GM21825 (cell line): ENCODE results near the gene CFAP141.

ENCODE experiments used
- ATAC-seq: cut with Tn5 transposase; IDR thresholded peaks from one replicate; pipeline ENCODE4 v1.9.1; 2021; ENCODE audit warnings: mild to moderate bottlenecking, moderate library complexity; ENCODE audit not compliant: unreplicated experiment

CFAP141 gene

DNA sequence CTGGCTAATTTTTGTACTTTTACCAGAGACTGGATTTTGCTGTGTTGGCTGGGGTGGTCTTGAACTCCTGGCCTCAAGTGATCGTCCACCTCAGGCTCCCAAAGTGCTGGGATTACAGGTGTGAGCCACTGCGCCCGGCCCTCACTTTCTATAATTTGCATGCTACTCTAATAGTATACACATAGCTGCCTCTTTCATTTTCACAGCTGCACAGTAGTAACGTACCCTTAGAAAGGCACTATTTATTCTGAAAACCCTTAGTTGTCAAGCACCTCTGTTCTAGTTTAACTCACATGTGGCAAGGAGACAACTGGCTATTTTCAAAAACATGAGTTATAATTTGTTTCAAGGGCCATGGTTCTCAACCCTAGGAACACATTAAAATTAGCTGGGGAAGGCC is 31.5 kb downstream of the CFAP141 start:
- ATAC-seq: no peak

DNA sequence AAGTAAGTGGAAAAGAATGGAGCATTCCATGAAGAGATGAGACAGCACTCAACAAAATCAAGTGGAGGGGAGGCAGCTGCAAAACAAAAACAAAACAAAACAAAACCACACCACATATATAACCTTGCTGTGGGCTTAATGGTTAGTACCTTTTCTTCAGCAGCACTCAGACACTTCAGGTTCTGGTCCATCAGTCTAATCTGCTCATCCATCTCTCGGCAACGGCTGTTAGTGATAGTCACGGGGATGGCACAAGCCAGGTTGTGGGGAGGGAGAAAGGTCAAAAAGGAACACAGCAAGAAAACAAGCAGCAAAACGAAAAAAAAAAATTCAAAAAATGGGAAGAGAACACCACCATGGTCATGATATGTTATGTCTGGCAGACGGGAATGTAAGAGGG is 34.3 kb downstream of the CFAP141 start:
- no peak for ATAC-seq

DNA sequence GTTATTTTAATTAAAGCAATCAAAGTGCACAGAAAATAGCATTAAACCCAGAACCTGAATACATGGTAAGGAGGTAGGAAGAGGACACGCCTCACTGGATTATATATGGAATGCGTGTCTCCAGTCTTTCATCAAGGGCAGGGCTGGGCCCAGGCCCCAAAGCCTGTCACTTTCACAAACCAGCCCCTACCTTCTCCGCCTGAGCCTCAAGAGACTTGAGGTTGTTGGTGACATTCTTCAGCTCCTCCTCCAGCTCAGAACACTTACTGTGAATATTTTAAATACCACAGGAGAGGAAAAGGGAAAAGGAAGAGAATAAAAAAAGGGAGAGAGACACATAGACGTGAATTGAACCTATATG is 34.9 kb downstream of the CFAP141 start:
- no peak for ATAC-seq

DNA sequence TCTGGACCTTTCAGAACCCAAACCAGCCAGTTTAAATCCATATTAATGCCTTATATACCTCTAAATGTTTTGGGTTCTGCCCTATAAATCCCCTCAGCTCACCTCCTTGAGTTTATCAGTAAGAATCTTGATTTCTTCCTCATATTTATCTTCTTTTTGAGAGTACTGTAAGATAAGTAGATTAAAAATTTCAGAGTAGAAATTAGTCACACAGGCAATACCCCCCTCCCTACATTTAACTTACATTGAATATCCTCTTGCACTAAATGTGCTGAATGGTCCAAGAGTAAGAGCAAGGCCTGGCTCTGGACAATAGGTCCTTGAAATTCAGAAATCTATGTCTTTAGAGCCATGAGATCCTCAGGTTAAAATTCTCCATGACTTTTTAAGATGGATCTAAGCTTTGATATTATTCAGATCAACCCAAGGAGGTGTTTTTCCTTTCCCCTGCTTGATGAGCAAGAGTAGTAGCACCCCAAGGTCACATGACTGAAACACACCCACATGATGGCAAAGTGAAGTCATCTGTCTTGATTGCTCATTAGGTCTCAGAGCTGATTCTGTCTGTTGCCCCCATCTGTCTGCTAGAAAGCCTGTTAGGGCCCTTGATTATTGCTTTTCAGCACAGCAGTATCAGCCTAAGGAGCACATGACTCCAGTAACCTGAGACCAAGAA is 35.4 kb downstream of the CFAP141 start:
- ATAC-seq: no peak

DNA sequence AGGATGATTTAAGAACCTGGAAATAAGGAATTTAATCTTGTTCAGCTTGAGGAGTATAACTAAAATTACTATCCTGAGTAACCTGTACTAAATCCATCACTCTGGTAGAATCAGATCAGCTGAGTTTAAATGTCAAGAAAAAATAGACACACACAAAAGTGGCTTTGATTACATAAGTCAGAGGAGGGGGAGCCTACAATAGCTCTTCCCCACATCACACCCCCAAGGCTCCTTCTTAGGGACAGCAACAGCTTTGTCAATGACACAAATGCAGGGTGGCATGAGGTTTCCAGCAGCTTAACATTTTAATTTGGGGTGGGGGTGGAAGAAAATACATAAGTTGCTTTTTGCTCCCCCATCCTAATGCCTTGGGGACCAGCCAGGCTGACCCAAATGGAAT is 38.7 kb downstream of the CFAP141 start:
- ATAC-seq: no peak

DNA sequence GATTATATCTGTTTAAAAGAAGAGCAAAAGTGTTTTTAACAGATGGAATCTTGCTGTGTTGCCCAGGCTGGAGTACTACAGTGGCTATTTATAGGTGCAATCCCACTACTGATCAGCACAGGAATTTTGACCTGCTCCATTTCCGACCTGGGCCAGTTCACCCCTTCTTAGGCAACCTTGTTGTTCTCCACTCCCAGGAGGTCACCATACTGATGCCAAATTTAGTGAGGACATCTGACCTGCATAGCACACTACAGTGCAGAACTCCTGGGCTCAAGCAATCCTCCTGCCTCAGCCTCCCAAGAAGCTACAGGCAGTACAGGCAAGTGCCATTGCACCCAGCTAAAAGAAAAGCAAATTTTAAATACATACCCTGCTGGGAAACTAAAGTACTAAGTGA is 39.9 kb downstream of the CFAP141 start:
- no peak for ATAC-seq

DNA sequence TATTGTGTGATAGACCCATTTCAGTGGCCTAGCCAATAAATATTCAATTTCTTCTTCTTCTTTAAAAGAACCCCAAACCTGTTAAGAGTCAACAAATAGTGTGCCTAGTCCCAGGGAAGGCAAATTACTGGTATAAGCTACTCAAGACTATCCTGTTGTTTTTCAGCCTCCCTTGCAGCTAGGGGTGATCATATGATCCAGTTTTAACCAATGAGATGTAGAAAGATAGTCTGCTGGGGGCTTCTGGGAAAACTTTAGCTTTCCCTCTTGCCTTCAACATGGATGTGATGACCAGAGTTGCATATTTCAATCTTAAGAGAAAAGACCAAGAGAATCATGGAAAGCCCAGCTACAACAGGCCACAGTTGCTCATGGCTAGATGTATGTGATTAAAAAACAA is 46.6 kb downstream of the CFAP141 start:
- ATAC-seq: no peak

DNA sequence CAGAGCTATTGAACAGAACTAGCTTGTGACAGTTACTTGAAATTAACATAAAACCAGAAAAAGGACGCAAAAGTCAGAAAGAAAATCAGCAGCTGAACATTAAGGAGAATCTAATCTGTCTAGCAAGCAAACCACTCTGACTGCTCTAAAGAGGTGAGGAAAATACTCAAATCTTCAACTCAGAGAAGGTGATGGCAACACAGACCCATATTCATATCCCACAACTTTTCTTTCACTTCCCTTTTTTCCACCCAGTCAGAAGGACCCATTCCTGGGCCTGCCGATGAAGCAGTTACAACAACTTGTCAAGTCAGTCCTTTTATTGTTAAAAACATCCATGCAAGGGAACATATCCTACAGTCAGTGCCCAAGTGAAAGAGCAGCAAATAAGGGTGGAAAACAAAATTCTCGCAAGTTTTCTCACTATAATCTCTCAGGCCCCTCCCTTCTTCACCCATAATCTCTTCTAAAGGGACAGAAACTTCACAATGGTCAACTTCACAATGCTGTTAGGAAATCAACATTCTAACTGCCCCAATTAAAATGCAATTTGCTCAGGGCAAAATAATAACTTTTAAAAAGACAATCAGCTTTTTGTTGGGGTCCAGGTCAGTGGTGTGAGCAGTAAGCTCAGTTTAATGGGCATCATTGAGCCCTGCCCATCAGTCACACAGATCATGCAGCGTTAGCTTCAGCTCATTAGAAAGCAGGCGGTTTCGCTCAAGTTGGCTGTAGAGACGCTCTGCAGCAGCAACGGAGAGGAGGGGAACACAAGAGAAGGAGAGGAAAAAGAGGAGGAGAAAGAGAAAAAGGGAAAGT is 47.6 kb downstream of the CFAP141 start:
- no peak for ATAC-seq

DNA sequence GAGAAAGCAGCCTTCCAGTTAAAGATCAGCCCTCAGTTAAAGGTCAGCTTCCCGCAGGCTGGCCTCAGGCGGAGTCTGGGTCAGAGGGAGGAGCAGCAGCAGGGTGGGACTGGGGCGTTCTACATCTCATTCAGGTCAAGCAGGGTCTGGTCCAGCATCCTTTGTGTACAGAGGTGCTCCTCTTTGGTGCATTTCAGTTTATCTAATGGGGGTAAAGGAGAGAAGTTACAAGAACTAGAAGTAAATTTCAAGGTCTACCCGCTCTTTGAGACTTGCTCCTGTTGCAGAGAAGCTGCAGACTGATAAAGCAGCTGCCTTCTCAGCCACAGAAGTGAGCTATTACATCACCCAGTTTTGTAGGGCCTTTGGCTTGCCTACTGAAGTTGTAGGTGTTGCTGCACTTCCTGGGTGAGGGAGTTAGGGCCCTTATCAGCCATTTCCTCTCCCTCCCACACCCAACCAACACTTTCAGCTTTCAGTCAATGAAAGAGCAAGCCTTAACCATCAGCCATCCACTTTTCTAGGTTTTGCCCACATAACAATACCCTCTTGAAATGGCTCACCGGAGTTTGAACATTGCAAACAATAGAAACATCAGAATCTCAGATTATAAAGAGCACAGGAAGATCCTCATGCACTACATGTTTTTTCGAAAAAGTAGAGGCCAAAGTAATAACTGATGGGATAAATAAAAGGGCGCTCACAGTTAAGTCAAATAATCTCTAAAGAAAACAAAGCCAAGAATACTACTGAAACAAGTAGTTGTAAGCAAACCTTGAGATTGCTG is 48.4 kb downstream of the CFAP141 start:
- peak; percentile 65 for ATAC-seq

DNA sequence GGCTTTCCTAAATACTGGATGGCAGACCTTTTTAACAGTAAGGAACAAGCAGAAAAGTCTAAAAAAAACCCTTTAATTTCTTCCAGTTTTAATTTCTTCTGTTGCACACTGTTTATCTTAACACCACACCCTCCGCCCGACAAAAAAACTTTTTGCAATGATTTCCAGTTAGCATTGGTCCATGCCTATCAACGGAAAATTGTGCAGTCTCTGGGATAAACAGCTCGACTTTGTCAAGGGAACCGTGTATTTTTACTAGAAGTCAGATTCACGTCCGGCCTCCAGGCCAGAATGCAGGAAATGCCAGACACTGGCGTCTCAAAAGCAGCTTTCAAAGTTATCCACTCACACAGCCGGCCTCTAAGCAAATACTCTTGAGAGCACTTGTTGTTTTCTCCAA is 50.9 kb downstream of the CFAP141 start:
- no peak for ATAC-seq

DNA sequence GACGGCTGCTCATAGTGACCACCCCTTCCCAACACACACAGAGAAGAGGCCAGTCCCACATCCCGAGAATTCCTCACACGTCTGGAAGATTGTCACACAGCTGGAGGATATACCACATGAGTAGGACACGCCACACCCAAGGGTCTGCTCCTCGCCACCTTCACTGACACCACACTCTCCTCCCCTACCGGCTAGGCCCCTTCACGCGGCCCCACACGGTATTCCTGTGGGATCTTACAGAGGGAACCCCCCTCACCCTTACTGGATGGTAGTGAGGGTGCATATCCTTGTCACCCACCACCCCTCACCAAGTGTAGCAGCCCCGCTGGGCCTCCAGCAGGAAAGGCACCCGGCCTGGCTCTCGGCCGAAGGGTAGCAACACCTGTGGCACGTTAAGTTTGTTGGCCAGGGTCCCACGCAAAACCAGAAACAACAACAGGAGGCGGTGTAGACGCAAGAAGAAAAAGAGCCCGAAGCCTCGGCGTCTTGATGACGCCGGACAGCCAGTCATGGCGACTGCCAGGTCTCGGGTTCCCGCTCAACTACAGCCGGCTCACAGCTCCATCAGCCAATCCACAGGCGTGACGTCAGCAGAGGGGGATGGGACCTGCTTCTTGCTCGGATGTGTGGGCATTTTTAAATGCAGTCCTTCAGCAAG is 51.5 kb downstream of the CFAP141 start, which contains the start of gene NUP210L:
Gene NUP210L (minus strand): TSS at position 540 of the 658 bp plus-strand sequence.
- ATAC-seq: no peak

DNA sequence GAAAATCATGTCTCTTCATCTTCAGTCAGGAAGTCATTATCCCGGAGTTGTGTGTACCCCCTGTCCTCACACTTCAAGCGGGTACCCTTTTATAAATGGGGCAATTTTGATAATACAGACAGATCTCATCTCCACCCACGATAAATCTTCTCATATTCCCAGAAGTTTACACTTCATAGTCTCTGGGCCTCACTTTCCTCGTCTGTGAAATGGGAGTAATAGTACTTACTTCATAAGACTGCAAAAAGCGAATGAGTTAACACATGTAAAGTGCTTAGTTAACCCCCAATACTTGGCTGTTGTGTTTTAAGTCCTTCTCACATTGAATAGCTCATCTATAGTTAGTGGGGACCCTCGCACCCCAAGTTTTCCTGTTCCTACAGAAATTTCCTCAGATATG is 52.1 kb downstream of the CFAP141 start:
- no peak for ATAC-seq

DNA sequence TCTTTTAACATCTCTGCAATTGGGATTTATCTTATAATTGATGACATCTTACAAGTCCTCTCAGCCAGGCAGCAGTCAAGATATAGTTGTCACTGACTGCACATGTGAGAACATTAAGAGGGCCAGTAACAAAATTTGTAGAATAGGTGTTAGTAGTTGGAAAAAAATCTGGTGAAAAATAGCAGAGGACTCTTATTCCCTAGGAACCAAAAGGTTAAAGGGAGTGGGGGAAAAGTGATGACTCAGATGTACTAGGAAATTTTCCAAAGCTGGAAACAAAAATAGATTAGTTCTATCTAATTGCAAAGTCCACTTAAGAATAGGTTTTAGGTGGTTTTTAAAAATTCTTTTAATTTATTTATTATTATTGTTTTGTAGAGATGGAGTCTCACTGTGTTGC is 54.8 kb downstream of the CFAP141 start:
- no peak for ATAC-seq
